Endothelial cell of umbilical vein (primary cell): Measurements from ENCODE around the gene CLIC4. TPM values are rescaled to one million over a fixed set of nuclear protein-coding genes. Genes with fewer than 3 reads are reported as not detected.

Source experiments
- BruUV-seq: library from RNA; stranded (reverse); fragments of 400-500 nt; replicated peaks from 2 replicates; lab custom pipeline; 2021; lab: Mats Ljungman, UMichigan
- CTCF ChIA-PET: fragments of 300-600, 350-600 bp; sonication (Branson Sonifier 250); formaldehyde crosslinking; loops from one replicate; lab custom pipeline; 2021; ENCODE audit warnings: antibody characterized with exemption, inconsistent platforms; lab: Charles Lee
- POLR2A ChIA-PET: fragments of 300-600, 350-600 bp; sonication (Branson Sonifier 250); formaldehyde crosslinking; loops from one replicate; lab custom pipeline; 2021; ENCODE audit warnings: antibody characterized with exemption, inconsistent platforms; lab: Charles Lee
- DNase-seq: peaks from one replicate; pipeline ENCODE4 v3.0.0-alpha.2; 2011; ENCODE audit warnings: low read depth, low spot score
- FAIRE-seq: peaks from 2 replicates; lab custom pipeline; 2011; peaks lifted over from hg19 to GRCh38; lab: Jason Lieb, UNC
- H2AFZ ChIP-seq: 2 replicates; pipeline ENCODE4 v1.6.0; 2012; ENCODE audit warnings: low read depth, low read length, control low read depth, inconsistent platforms
- H3K27ac ChIP-seq: 2 replicates; pipeline ENCODE4 v1.5.1; 2011; ENCODE audit warnings: low read depth, mild to moderate bottlenecking, control low read depth, low read length, moderate library complexity; ENCODE audit not compliant: insufficient read depth
- H3K27me3 ChIP-seq, 2 experiments: 2 replicates each; pipeline versions ENCODE4 v1.6.0 to v1.6.1; 2011; ENCODE audit warnings: low read length in 2 of 2, mixed read lengths in 1 of 2; ENCODE audit not compliant: control insufficient read depth in 2 of 2, insufficient read depth in 2 of 2
- H3K36me3 ChIP-seq, 2 experiments: 2 replicates in 1 of 2; 3 replicates in 1 of 2; pipeline ENCODE4 v1.5.1; 2011; ENCODE audit warnings: low read length in 2 of 2, mild to moderate bottlenecking in 1 of 2, moderate library complexity in 1 of 2; ENCODE audit not compliant: control insufficient read depth in 2 of 2, insufficient read depth in 2 of 2; ENCODE audit errors: extremely low read depth in 1 of 2
- H3K4me1 ChIP-seq: 3 replicates; pipeline ENCODE4 v1.5.1; 2011; ENCODE audit warnings: mild to moderate bottlenecking, low read length; ENCODE audit not compliant: control insufficient read depth, insufficient read depth; ENCODE audit errors: extremely low read depth
- H3K4me2 ChIP-seq: 2 replicates; pipeline ENCODE4 v1.6.1; 2011; ENCODE audit warnings: low read length, control low read depth, mixed read lengths; ENCODE audit not compliant: insufficient read depth
- H3K4me3 ChIP-seq, 3 experiments: fragments of 200-600 bp in 1 of 3; sonication (generic), shearing (Covaris generic) in 1 of 3; replicated peaks in 1 of 3; 2 replicates each; pipeline ENCODE4 v1.5.1; 2011 to 2016; ENCODE audit warnings: control low read depth in 3 of 3, low read length in 3 of 3, mild to moderate bottlenecking in 2 of 3, inconsistent platforms in 1 of 3, low read depth in 1 of 3, moderate library complexity in 1 of 3; ENCODE audit not compliant: insufficient read depth in 1 of 3
- H3K79me2 ChIP-seq: 2 replicates; pipeline ENCODE4 v1.6.0; 2012; ENCODE audit warnings: low read length, inconsistent platforms; ENCODE audit not compliant: control insufficient read depth, insufficient read depth
- H3K9ac ChIP-seq: replicated peaks from 2 replicates; pipeline ENCODE3; 2011; ENCODE audit warnings: low read length, control low read depth; ENCODE audit not compliant: insufficient read depth; ENCODE audit errors: extremely low read depth
- H3K9me1 ChIP-seq: replicated peaks from 3 replicates; pipeline ENCODE4 v1.6.0; 2011; ENCODE audit warnings: mild to moderate bottlenecking, low read length; ENCODE audit not compliant: control insufficient read depth, insufficient read depth; ENCODE audit errors: extremely low read depth
- H3K9me3 ChIP-seq: replicated peaks from 2 replicates; pipeline ENCODE4 v1.5.1; 2012; ENCODE audit warnings: low read length, inconsistent platforms; ENCODE audit not compliant: control insufficient read depth, insufficient read depth
- H4K20me1 ChIP-seq: replicated peaks from 2 replicates; pipeline ENCODE3; 2011; ENCODE audit warnings: mild to moderate bottlenecking, low read length; ENCODE audit not compliant: control insufficient read depth, insufficient read depth; ENCODE audit errors: extremely low read depth
- FOS ChIP-seq: IDR thresholded peaks from 2 replicates; pipeline ENCODE4 v1.6.1; 2011; ENCODE audit warnings: mild to moderate bottlenecking, low read length, moderate library complexity, borderline replicate concordance; ENCODE audit not compliant: insufficient read depth
- GATA2 ChIP-seq: IDR thresholded peaks from 2 replicates; pipeline ENCODE4 v1.7.0; 2011; ENCODE audit warnings: low read depth, mild to moderate bottlenecking, moderate library complexity, mixed read lengths, low read length; ENCODE audit not compliant: insufficient read length, insufficient read depth
- MYC ChIP-seq: IDR thresholded peaks from one replicate; pipeline ENCODE4 v1.6.1; 2011; ENCODE audit warnings: mild to moderate bottlenecking, low read depth, low read length
- POLR2A ChIP-seq: IDR thresholded peaks from 2 replicates; pipeline ENCODE4 v1.6.1; 2012; ENCODE audit warnings: low read depth, mild to moderate bottlenecking, control low read depth, low read length
- POLR2AphosphoS5 ChIP-seq: IDR thresholded peaks from 2 replicates; pipeline ENCODE4 v1.6.1; 2012; ENCODE audit warnings: low read depth, mild to moderate bottlenecking, control low read depth, low read length, moderate library complexity; ENCODE audit not compliant: insufficient read depth
- dilution Hi-C: fragments of 300-500 bp; cut with MboI; formaldehyde crosslinking; loops from one replicate; pipeline ENCODE4 v1.15.0; 2019; ENCODE audit warnings: low sequenced_read_pairs; ENCODE audit not compliant: extremely low pct_ligation_motif_present
- intact Hi-C: fragments of 100-400 bp; cut with micrococcal nuclease; formaldehyde crosslinking; loops from one replicate; pipeline ENCODE4 v1.10.0; 2022
- polyA plus RNA-seq, 4 experiments: library from polyadenylated mRNA; depleted of rRNA in 3 of 4; stranded (reverse) in 3 of 4; unstranded in 1 of 4; fragments of >200 nt; gene quantifications; 2 replicates each; pipeline versions ENCODE4 v1.2.1 to v1.2.3, GENCODE V29; 2011 to 2012; ENCODE audit warnings: missing spikeins in 1 of 4
- total RNA-seq: library from RNA; stranded (reverse); gene quantifications from 2 replicates; pipeline ENCODE4 v1.2.3, GENCODE V29; 2021
- TF ChIP-seq, protein P1 (sequence below), 2 donors: IDR thresholded peaks; 1 replicate in 1 of 2; 2 replicates in 1 of 2; pipeline ENCODE4 v1.5.1; 2011; ENCODE audit warnings: low read length in 2 of 2, mild to moderate bottlenecking in 2 of 2, moderate library complexity in 2 of 2, control low read depth in 1 of 2, inconsistent platforms in 1 of 2, low read depth in 1 of 2; ENCODE audit not compliant: insufficient read depth in 1 of 2; ENCODE audit errors: extremely low read depth in 1 of 2
- TF ChIP-seq, protein P2 (sequence below): IDR thresholded peaks from 2 replicates; pipeline ENCODE4 v1.6.1; 2011; ENCODE audit not compliant: insufficient read depth, insufficient read length

The CLIC4 gene
- total and polyA plus RNA-seq, 2 donors (not counting 3 experiments of a cell fraction or from before 2014, with no cell fraction given) = 97.5 to 330 TPM

DNA sequence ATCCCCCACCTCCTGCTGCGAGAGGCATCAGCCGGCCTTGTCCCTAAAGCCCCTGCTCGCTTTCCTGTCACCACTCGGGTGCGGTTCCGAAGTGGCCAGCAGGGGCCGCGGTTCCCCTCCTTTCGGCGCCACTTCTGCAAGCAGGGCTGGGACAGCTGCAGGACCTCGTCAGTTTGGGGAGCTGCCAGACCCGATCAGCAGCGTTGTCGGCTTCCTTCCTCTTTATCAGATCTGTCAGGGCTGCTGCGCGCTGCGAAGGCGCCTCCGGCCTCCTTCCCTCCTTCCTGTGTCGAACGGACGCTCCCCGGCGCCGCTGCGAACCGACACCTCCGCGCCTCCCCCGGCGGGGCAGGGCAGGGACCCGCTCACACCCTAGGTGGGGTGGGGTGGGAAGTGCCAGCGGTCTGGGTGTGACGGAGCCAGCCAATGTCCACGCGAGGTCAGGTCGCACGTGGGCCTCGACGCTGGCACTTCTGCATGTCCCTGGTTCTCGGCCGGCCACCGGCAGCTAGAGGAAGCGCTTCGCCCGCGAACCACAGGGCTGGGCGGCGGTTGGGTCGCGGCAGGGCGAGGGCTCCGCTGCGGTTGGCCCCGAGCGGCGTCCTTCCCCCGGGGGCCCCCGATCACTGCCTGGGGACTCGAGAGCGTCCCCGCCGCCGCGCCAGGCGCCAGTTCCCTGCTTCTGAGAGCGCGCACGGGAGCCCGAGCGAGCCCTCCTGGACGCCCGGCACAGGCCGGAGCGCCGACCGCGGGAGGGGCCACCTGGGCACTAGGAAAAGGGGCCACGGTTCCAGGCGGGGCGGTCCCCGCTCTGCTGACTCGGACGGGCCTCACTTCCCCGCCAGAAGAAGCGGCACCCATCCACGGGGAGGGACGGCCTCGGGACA is 103.0 kb downstream of the CLIC4 start:
- Histone ChIP-seq H3K4me1 (peaks cover 23% of the 10 kb centered on the region), H3K9me1 (no peaks in the 10 kb centered on the region), H3K9ac (peak overlapping the region; percentile 70), H3K27me3 (no peaks in the 10 kb centered on the region), H3K36me3 (peaks cover 0 to under 1% of the 10 kb centered on the region in 2 experiments), H3K9me3 (no peaks in the 10 kb centered on the region), H3K4me2 (peak overlapping the region; percentile 77), H3K27ac (peak overlapping the region; percentile 74), H4K20me1 (no peaks in the 10 kb centered on the region), H3K79me2 (no peaks in the 10 kb centered on the region), H3K4me3 (peak overlapping the region; percentile 31 to 43 (median 42)), H2AFZ (peak overlapping the region; percentile 26)
- intact Hi-C loops (loop anchor here (1.0 to 2.0 kb wide), 6 partner anchors 50 to 357 kb away; partner anchors contain the start of gene SRRM1), dilution Hi-C loops (no loop called here)
- TF ChIP-seq POLR2A (peak; percentile 53), MYC (peak; percentile 9), POLR2AphosphoS5 (peak; percentile 89), GATA2 (peak; percentile 91), FOS (no peak)
- TF ChIP-seq, protein P1, sequence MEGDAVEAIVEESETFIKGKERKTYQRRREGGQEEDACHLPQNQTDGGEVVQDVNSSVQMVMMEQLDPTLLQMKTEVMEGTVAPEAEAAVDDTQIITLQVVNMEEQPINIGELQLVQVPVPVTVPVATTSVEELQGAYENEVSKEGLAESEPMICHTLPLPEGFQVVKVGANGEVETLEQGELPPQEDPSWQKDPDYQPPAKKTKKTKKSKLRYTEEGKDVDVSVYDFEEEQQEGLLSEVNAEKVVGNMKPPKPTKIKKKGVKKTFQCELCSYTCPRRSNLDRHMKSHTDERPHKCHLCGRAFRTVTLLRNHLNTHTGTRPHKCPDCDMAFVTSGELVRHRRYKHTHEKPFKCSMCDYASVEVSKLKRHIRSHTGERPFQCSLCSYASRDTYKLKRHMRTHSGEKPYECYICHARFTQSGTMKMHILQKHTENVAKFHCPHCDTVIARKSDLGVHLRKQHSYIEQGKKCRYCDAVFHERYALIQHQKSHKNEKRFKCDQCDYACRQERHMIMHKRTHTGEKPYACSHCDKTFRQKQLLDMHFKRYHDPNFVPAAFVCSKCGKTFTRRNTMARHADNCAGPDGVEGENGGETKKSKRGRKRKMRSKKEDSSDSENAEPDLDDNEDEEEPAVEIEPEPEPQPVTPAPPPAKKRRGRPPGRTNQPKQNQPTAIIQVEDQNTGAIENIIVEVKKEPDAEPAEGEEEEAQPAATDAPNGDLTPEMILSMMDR (IDR thresholded peaks at IDR 0.05; ENCODE audit: extremely low read depth in 1 of 2, insufficient read depth in 1 of 2, low read depth in 1 of 2, low read length in 2 of 2) = peak; percentile 95 to 98
- TF ChIP-seq, protein P2, sequence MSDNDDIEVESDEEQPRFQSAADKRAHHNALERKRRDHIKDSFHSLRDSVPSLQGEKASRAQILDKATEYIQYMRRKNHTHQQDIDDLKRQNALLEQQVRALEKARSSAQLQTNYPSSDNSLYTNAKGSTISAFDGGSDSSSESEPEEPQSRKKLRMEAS = no peak
- peak; percentile 81 for FAIRE-seq
- BruUV-seq = no TSS peak
- ChIA-PET POLR2A (interaction anchor here (2.1 kb wide), 1 partner anchor 103 kb away, joined by 5 read pairs; the partner anchor contains the start of gene CLIC4), CTCF (interaction anchor here (0.6 to 5.5 kb wide), 17 partner anchors 12 to 357 kb away, joined by 3 to 37 read pairs (median 4); partner anchors contain the start of gene CLIC4)
- peak; percentile 90 for DNase-seq
